Osteoblast (primary cell): ENCODE measurements around the gene TBCD. TPM values are rescaled to one million over a fixed set of nuclear protein-coding genes. Genes with fewer than 3 reads are reported as not detected.

Experiments used
- DNase-seq: peaks from one replicate; pipeline ENCODE4 v3.0.0; 2011; ENCODE audit warnings: low spot score, mixed read lengths; ENCODE audit not compliant: insufficient read length; ENCODE audit errors: missing footprints
- H2AFZ ChIP-seq: 2 replicates; pipeline ENCODE4 v1.6.0; 2011; ENCODE audit warnings: mild to moderate bottlenecking, low read length
- H3K27ac ChIP-seq: 2 replicates; pipeline ENCODE4 v1.5.1; 2011; ENCODE audit warnings: mild to moderate bottlenecking, low read depth, low read length, moderate library complexity
- H3K27me3 ChIP-seq: 2 replicates; pipeline ENCODE4 v1.6.0; 2012; ENCODE audit warnings: mild to moderate bottlenecking, control low read depth, inconsistent platforms, low read length, moderate library complexity; ENCODE audit not compliant: insufficient read depth
- H3K36me3 ChIP-seq: 2 replicates; pipeline ENCODE4 v1.5.1; 2011; ENCODE audit warnings: mild to moderate bottlenecking, low read length, control low read depth, moderate library complexity; ENCODE audit not compliant: insufficient read depth
- H3K4me1 ChIP-seq: 2 replicates; pipeline ENCODE4 v1.5.1; 2011; ENCODE audit warnings: mild to moderate bottlenecking, low read length, control low read depth, moderate library complexity; ENCODE audit not compliant: insufficient read depth
- H3K4me2 ChIP-seq: 2 replicates; pipeline ENCODE4 v1.6.0; 2011; ENCODE audit warnings: mild to moderate bottlenecking, low read length; ENCODE audit not compliant: insufficient read depth
- H3K4me3 ChIP-seq: fragments of 200-600 bp; sonication (generic); 3 replicates; pipeline ENCODE4 v1.5.1; 2012; ENCODE audit warnings: mild to moderate bottlenecking, low read length, inconsistent platforms; ENCODE audit not compliant: insufficient read depth
- H3K79me2 ChIP-seq: 2 replicates; pipeline ENCODE4 v1.6.0; 2012; ENCODE audit warnings: mild to moderate bottlenecking, low read length, control low read depth, inconsistent platforms; ENCODE audit not compliant: insufficient read depth
- H3K9me3 ChIP-seq: 2 replicates; pipeline ENCODE4 v1.5.1; 2011; ENCODE audit warnings: low read depth, low read length, control low read depth
- H4K20me1 ChIP-seq: 2 replicates; pipeline ENCODE4 v1.6.0; 2012; ENCODE audit warnings: mild to moderate bottlenecking, low read length, control low read depth; ENCODE audit not compliant: insufficient read depth
- CTCF ChIP-seq: IDR thresholded peaks from 2 replicates; pipeline ENCODE4 v1.5.1; 2011; ENCODE audit warnings: mild to moderate bottlenecking, low read depth, low read length, moderate library complexity; ENCODE audit errors: extremely low read depth
- total RNA-seq: library from RNA; depleted of rRNA; stranded (reverse); fragments of >200 nt; gene quantifications from 2 replicates; pipeline ENCODE4 v1.2.3, GENCODE V29; 2012

The TBCD gene
- total RNA-seq, 1 donor: 29.0 TPM

GRCh38 chr17:82922646-82923045, 170.8 kb downstream of the TBCD start:
- Histone ChIP-seq H3K4me2 (no peak overlapping the region), H3K4me3 (no peak overlapping the region), H3K79me2 (no peaks in the 10 kb centered on the region), H3K27me3 (no peaks in the 10 kb centered on the region), H3K27ac (no peak overlapping the region), H3K4me1 (no peaks in the 10 kb centered on the region), H3K9me3 (no peaks in the 10 kb centered on the region), H3K36me3 (peaks cover 11% of the 10 kb centered on the region), H4K20me1 (no peaks in the 10 kb centered on the region), H2AFZ (no peak overlapping the region)
- no peak for DNase-seq
- TF ChIP-seq CTCF: no peak

DNA sequence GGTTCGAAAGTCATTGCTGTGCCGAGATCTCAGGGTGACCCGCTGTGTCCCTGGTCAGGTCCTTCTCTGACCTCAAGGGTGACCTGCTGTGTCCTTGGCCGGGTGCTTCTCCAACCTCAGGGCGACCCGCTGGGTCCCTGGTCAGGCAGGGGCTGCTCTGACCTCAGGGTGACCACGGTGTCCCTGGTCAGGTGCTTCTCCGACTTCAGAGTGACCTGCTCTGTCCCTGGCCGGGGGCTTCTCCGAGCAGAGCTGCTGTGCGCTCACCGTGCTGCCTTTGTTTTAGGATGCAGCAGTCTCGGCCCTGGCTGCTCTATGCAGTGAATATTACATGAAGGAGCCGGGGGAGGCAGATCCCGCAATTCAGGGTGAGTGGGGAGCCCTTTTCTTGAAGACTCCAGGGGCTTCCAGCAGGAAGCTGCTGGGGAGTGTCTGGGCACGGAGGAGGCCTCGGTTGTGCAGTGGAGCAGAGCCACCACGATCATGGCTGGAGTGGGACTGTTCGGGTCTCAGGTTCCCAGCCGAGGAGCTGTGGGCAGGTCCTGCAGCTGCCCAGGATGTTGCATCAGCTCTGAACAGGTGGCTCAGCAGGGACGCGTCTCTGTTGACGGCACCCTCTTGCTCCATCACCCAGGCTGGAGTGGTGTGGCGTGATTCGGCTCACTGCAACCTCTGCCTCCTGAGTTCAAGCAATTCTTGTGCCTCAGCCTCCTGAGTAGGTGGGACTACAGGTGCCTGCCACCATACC, 171.7 kb downstream of the TBCD start:
- peaks cover 11% of the 10 kb centered on the region for H3K36me3 ChIP-seq
- H3K27me3 ChIP-seq: no peaks in the 10 kb centered on the region
- DNase-seq: no peak
- no peak overlapping the region for H3K4me3 ChIP-seq
- no peak for TF ChIP-seq CTCF
- no peak overlapping the region for H2AFZ ChIP-seq
- no peak overlapping the region for H3K4me2 ChIP-seq
- no peaks in the 10 kb centered on the region for H3K9me3 ChIP-seq
- H3K27ac ChIP-seq: no peak overlapping the region
- no peaks in the 10 kb centered on the region for H4K20me1 ChIP-seq
- H3K79me2 ChIP-seq: no peaks in the 10 kb centered on the region
- H3K4me1 ChIP-seq: no peaks in the 10 kb centered on the region

DNA sequence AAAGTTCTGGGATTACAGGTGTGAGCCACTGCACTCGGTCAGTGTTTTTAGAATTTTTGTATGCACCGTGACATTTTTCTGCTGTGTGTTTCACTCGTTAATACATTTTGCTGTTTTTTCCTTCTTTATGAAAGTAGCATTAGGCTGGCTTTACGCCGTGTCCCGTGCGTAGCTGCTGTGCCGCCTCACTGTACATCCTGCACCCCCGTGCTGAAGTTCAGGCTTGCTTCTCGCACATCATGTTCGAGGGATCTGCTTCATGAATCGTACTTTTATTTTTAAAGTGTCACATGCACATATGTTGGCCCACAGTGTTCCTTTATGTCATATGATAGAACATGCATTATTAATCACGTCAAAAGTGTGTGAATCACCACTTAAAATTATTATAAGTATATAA, 172.3 kb downstream of the TBCD start:
- no peaks in the 10 kb centered on the region for H3K27me3 ChIP-seq
- no peak for TF ChIP-seq CTCF
- H3K79me2 ChIP-seq: no peaks in the 10 kb centered on the region
- H3K4me2 ChIP-seq: no peak overlapping the region
- no peaks in the 10 kb centered on the region for H3K4me1 ChIP-seq
- H3K27ac ChIP-seq: no peak overlapping the region
- no peak for DNase-seq
- no peak overlapping the region for H2AFZ ChIP-seq
- H3K36me3 ChIP-seq: peaks cover 12% of the 10 kb centered on the region
- no peaks in the 10 kb centered on the region for H3K9me3 ChIP-seq
- H3K4me3 ChIP-seq: no peak overlapping the region
- no peaks in the 10 kb centered on the region for H4K20me1 ChIP-seq

DNA sequence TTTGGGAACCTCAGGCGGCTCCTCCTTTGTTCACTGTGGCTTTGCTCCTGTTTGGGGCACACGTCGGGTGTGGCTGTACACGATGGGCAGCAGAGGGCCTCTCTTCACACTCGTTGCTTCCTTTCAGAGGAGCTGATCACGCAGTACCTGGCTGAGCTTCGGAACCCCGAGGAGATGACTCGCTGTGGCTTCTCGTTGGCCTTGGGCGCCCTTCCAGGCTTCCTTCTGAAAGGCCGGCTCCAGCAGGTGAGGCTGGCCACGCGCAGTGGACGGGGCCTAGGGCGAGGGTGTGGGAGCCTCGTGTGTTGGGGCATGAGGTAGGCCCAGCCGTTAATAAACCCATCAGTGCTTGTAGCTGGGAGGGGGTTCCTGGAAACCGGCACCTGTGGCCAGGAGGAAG, 172.9 kb downstream of the TBCD start:
- Histone ChIP-seq H3K36me3 (peaks cover 18% of the 10 kb centered on the region), H2AFZ (no peak overlapping the region), H3K27me3 (no peaks in the 10 kb centered on the region), H3K4me3 (no peak overlapping the region), H4K20me1 (no peaks in the 10 kb centered on the region), H3K9me3 (no peaks in the 10 kb centered on the region), H3K4me1 (no peaks in the 10 kb centered on the region), H3K27ac (no peak overlapping the region), H3K4me2 (no peak overlapping the region), H3K79me2 (no peaks in the 10 kb centered on the region)
- no peak for DNase-seq
- TF ChIP-seq CTCF: no peak
